GM18861 (cell line): Measurements from ENCODE around the gene SCLY.
A peak's percentile ranks its signal among the peaks of the same experiment; 100 is the strongest.
"Not testable (repeated sequence)": the region's sequence is repeated elsewhere in the genome, so short reads cannot be mapped to it uniquely, and the experiment has no call there.

ENCODE experiments used
- ATAC-seq: cut with Tn5 transposase; IDR thresholded peaks from one replicate; pipeline ENCODE4 v1.9.1; 2021; ENCODE audit not compliant: unreplicated experiment

SCLY gene

DNA sequence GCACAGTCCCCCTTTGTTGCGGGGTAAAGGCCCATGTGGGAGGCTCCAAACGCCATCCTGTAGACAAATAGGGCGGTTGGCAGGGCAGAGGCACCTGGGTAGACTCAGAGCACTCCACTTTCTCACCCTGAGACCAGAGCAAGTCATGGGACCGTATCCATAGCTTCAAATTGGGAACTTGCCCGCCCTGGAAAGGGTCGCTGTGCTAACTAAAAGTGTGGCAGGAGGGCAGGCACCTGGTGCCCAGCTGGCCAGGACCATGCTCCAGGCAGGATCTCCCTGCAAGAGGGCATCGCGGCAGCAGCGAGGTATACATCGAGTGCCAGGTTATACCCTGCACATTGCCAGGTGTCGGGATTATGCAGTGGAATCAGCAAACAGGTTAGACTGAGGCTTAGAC, 20.8 kb upstream of the SCLY start:
- ATAC-seq: no peak

DNA sequence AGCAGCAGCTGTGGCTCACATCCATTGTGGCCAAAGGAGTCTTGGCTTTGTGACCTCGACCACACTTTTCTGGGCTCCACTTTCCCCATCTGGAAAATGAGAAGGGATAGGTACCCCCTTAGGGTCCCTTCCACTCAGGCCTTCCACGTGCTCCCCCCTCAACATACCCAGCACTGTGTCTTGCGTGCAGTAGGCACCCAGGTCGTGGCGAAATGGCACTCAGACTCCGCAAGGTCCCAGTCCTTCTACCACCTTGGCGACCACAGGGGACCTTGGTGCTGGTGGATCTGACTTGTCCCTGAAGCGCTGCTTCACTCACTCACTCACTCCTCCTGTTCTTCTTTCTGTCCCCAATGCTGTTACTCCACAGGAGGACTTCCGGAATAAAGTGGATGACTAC, 19.9 kb upstream of the SCLY start:
- no peak for ATAC-seq

DNA sequence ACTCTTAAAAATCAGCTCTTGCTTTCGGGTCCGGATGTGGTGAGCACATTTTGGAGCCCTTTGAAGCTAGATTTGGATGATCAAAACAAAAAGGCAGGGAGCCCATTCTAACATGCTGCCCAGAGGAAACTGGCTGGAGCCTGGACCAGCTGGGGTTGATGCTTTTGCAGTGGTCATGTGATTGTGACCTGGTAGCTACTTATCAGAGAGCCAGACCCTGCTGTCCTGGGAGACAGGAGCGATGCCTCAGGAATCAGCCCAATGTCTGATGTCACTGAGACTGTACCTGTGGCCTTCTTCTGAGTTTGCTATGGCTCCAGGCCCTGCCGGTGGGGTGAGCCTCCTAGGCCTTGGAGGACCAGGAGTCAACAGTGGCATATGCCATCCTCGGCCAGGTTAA, 18.7 kb upstream of the SCLY start:
- ATAC-seq: no peak

DNA sequence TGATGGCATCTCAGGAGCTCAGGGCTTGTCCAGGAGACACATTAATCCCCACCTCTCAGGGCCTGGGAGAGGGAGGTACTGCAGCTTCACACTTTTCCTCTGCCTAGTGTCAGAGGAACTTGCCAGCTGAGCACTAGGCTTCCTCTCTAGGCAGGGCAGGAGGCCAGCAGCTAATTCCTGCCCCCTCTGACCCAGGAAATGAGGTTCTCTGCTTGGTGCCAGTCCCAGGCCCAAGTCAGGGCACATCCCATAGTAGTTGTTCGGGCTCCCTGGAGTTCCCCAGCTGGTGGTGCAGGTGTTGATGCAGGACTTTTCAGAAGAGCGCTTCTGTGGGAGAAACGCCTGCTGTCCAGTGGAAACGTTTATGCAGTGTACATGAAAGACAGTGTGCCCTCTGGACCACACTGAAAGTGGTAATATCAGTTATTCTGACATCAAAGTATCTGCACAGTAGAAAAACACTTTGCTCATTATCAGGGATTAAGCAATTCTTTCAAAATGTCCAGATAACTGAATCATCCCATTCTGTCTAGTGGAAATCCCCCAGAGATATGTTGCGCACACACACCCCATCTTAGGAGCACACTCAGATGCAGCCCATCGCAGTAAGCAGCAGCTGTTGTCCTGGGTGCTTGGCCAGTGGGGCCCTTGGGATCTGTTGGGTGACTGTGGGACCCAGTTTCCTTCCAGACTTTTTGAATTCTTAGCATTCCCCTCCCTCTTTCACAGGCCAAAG, 17.8 kb upstream of the SCLY start:
- no peak for ATAC-seq

DNA sequence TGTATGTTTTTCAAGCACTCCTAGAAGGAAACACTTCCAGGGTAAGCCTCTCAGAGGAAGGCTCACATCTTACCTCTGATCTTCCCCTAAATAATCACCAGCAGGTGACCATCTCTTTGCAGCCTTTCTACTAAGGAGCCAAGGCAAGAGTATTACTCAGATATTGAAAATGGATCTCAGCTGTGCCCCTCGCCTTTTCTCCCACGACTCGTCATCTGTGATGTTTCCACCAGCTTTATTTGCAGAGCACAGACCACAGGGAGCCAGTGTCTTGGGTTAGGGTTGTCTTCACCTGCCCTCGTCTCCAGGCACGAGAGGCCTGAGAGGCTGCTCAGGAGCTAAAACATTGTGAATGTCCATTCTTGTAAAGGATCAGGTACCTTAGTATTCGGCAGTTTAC, 16.9 kb upstream of the SCLY start:
- ATAC-seq: no peak

DNA sequence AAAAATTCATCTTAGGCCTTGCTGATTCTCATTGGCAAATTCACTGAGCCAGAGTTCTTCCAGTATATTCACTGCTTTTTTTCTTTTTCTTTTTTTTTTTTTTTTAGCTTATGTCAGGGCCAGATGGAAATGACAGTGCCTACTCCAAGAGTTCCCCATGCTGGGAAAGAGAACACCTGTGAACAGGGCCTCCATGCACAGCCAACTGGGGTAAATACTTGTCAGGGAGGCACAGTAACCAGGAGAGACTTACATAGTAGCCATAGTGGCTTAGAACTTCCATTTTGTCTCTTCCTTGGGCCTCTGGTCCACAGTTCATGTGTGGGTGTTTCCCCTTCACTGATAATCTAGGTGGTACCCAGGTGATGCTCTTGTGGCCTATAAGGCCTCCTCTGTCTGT, 15.2 kb upstream of the SCLY start:
- no peak for ATAC-seq

DNA sequence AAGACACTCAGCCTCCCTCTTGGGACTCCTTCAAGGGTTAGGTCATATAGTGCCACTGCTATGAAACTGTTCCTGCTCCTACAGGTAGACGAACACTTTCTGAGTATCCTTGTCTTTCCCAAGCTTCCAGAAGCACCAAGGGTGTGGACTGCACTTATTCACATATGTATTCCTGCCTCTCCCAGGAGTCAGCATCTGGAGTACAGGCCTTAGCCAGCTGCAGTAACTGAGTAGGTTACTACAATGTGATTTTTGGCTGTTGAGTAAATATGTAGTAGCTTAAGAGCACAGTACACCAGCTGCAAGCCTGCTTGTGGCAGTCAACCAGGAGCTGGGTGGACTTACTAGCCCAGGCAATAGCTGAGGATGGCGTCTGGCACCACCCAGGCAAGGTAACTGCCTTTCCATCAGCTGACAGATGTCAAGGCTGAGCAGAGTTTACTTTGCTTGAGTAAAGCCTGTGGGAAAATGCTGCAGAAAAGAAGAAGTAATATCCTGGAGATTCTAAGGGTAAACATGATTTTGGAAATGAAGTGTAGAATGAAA, 14.0 kb upstream of the SCLY start:
- no peak for ATAC-seq

DNA sequence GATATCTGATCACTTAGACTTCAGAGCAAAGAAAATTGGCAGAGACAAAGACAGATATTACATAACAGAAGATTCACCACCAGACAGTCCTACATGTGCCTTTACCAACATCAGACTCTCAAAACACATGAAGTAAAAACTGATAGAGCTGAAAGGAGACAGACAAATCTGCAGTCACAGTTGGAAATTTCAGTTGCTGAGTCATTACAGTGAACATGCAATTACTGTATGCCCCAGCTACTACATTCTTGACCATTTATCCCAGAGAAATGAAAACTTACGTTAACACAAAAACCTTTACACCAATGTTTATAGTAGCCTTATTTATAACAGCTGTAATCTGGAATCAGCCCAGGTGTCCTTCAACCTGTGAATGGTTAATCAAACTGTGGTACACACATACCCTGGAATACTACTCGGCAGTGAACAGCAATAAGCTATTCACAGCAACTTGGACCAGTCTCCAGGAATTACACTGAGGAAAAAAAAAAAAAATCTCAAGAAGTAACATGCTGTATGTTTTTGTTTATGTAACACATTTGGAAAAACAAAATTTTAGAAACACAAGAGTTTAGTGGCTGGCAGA, 7.5 kb upstream of the SCLY start:
- ATAC-seq: no peak

DNA sequence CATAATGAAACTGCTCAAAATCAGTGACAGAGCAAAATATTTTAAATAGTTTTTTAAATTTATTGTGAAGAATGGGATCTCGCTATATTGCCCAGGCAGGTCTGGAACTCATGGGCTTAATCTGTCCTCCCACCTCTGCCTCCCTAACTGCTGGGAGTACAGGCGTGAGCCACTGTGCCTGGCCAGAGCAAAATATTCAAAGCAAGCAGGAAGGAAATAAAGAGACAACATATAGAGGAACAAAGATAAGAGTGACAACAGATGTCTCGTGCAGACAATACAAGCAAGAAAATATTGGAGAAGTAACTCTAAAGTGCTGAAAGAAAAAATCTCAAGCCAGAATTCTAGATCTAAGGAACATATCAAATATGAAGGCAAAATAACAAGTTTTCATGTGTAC, 5.0 kb upstream of the SCLY start:
- no peak for ATAC-seq

DNA sequence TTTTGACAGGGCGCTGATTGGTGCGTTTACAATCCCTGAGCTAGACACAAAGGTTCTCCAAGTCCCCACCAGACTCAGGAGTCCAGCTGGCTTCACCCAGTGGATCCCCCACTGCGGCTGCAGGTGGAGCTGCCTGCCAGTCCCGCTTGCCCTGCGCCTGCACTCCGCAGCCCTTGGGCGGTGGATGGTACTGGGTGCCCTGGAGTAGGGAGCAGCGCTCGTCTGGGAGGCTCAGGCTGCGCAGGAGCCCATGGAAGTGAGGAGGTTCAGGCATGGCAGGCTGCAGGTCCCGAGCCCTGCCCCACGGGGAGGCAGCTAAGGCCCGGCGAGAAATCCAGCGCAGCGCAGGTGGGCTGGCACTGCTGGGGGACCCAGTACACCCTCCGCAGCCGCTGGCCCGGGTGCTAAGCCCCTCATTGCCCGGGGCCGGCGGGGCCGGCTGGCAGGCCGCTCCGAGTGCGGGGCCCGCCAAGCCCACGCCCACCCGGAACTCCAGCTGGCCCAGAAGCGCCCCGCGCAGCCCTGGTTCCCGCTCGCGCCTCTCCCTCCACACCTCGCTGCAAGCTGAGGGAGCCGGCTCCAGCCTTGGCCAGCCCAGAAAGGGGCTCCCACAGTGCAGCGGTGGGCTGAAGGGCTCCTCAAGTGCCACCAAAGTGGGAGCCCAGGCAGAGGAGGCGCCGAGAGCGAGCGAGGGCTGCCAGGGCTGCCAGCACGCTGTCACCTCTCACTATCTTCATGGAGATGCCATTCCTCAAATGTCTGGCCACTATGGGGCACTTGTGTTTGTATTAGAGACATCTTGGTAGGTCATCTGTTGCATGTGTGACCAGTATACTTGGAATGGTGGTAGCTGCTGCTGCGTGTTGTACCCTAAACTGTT, 2.9 kb upstream of the SCLY start:
- not testable (repeated sequence) for ATAC-seq

DNA sequence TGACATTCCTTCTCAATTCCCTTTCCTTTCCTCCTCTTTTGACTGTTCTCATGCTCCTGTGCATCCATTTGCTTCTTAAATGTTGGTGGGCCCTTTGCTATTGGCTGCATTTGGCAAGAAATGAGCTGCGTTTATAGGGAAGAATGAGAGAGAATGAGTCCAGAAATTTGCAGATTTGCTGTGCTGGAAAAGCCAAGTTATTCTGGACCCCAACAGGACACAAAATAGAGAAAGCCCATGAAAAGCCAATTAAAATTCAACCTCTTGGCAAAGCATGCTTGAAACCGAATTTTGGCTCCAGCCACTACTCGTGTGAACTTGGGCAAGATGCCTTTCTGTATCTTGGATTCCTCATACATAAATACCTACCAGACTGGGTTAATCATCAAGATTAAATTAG, 1.3 kb upstream of the SCLY start:
- ATAC-seq: no peak

DNA sequence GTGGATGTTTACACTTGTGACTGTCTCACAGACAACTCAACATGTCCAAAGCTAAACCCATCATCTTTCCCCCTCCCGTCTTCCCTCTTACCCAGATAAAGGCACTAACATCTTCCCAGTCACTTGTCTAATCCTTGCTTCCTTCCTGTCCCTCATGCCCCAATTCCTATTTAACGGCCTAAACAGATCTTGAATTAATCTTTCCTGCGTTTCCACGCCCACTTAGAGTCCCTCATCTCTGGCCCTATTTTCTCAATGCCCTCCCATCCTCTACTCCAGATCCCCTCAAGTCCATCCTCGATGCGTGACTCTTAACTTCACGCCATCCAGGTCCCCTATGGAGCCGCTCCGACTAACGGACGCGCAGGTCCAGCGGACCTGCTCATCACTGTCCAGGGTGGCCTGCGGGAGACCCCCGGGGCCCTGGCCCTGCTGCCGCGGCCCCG, 682 bp upstream of the SCLY start:
- ATAC-seq: no peak

DNA sequence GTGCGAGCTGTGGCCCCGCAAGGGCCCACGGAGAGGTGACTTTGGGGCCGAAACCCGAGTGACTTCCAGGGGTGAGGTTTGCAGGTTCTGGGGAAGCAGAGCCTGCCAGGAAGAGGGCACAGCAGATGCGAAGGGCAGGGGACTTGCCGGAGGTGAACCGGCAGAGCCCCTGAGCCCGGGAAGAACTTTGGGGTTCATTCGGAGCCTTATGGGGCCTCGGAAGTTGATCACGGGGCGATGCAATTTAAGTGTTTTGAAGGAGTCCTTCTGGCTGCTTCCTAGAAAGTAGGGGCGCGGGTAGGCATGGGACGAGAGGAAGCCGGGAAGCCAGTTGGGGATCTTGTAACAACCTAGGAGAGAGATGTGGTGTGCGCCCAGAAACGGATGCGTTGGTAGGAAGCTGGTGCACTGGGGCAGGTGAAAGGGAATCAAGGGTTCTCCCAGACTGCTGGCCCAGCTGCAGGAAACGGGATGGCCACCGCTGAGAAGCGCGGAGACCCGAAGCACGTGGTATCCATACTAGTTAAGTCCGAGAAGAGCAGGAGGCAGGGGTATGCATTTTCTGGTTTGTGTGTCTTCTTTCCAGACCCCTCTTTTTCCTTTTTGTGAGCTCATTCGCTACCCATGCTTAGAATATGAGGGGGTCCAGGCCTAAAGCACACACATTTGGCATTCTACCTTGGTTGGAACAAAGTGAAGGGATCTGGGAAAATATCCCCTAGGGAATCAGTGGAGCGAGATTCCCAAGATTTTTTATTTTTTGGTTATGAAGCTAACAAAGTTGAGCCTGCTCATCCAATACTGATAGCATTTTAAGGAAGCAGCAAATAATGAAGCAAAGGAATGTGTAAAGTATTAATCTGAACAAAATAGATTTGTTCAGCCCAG, 758 bp downstream of the SCLY start:
- peak; percentile 15 for ATAC-seq

DNA sequence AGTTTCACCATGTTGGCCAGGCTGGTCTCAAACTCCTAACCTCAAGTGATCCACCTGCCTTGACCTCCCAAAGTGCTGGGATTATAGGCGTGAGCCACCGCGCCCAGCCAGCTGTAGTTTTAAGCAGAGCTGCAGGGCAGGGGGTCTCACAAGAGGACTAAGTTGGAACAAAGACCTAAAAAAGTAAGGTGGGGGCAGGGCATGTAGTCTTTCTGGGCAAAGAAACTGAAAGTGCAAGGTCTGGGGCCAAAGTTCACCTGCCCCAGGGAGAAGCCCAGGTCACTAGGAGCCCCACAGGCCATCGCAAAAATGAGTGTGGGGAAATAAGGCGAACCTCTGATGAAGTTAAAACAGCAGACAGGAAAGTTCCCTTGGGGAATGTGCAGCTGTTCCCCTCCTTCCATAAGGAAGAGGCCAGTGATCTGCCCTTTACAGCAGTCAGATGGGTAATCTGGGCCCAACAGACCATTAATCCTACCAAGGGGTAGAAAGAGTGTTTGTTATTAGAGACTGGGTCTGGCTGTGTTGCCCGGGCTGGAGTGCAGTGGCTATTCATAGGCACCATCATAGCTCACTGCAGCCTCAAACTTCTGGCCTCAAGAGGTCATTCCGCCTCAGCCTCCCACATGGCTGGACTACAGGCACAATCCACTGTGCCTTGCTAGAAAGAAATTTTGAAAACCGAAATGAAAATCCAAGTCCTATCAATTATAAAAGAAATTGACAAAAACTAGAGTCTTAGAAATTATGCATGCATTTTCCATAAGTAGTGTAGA, 2.8 kb downstream of the SCLY start:
- no peak for ATAC-seq

DNA sequence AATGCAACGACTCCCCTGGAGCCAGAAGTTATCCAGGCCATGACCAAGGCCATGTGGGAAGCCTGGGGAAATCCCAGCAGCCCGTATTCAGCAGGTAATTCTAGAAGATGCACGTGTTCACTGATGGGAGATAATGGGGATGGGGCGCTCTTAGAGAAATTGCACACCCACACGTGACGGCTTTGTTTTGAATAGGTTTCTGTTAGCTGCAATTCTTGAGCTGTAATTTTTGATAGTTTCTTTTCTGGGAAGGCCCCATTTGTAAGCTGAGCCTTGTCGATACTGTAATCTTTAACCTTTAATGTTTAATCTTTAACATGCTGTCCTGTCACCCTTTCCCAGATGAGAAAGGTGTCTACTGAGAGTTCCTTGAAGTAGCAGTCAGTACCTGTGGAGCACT, 3.6 kb downstream of the SCLY start:
- no peak for ATAC-seq

DNA sequence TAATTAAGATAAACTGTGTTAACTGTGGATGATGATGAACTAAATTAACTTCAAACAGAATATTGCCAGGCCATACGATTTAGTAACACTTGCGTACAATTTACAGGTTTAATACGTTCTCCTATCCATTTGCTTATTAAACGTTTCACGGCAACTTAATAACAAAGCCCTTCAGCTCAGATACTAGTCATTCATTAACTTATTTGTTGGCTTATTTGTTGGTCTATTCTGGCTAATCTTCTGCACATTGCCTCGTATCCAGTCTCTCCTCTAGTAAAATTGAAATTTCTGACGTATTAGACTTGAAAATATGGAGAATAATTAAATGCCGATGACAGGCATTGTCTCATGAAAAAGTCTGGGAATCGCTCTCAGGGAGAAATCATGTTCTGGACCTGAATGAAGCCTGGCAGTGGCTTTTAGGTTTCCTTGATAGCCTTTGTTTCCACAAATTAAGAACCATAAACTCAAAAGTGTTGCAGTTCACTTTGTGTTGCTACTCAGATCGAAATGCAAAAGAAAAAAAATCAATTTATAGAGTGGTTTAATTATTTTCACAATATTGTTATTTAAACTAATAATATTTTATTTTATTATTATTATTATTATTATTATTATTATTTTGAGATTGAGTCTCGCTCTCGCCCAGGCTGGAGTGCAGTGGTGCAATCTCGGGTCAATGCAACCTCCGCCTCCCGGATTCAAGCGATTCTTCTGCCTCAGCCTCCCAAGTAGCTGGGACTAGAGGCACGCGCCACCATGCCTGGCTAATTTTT, 4.5 kb downstream of the SCLY start:
- no peak for ATAC-seq

DNA sequence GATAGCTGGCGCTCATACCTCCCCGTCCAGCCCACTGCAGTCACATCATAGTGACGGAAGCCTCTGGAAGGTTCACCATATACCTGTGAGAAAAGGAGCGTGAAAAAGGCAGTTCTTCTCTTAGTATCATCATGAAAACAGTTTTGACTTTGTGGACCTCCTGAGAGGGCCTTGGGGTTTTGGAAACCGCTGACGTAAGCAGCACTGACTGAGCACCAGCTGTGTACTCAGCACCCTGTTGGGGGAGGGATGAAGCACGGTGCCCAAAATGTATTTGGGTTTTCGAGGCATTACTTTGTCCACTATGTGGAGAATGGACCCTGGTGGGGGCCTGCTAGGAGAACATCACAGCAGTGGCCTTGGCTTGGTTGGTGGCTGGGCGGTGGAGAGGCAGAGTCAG, 5.4 kb downstream of the SCLY start:
- ATAC-seq: no peak

DNA sequence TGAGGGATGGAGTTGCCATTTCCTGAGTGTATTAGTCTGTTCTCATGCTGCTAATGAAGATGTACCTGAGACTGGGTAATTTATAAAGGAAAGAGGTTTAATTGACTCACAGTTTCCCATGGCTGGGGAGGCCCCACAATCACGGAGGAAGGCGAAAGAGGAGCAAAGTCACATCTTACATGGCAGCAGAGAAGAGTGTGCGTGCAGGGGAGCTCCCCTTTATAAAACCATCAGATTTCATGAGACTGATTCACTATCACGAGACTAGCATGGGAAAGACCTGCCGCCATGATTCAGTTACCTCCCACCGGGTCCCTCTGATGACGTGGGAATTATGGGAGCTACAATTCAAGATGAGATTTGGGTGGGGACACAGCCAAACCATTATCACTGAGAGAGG, 5.9 kb downstream of the SCLY start:
- not testable (repeated sequence) for ATAC-seq

DNA sequence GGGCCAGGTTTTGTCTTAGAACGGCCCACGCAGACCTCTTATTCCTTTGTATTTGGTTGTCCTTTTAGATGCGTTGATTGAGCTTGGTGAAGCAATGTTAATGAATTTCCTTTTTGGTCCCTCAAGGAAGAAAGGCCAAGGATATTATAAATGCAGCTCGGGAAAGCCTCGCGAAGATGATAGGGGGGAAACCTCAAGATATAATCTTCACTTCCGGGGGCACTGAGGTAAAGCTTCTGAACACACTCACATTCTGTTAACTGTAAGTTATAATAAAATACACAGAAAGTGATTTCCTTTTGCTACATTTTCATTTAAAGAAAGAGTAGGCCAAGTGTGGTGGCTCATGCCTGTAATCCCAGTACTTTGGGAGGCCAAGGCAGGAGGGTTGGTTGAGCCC, 7.1 kb downstream of the SCLY start:
- ATAC-seq: no peak
